Adipocyte (in vitro differentiated cells): ENCODE measurements around the gene POLR2M.

Experiments used
- DNase-seq: peaks from one replicate; pipeline ENCODE4 v3.0.0-alpha.2; 2015; ENCODE audit warnings: low read depth
- H3K27me3 ChIP-seq: replicated peaks from 2 replicates; pipeline ENCODE4 v1.7.0; 2013; ENCODE audit warnings: mild to moderate bottlenecking, low read length, moderate library complexity; ENCODE audit not compliant: control insufficient read depth, insufficient read depth
- H3K36me3 ChIP-seq: 2 replicates; pipeline ENCODE4 v1.7.0; 2013; ENCODE audit warnings: low read length, mild to moderate bottlenecking, moderate library complexity; ENCODE audit not compliant: control insufficient read depth, insufficient read depth, severe bottlenecking
- H3K4me1 ChIP-seq: 2 replicates; pipeline ENCODE4 v1.7.0; 2013; ENCODE audit warnings: mild to moderate bottlenecking, low read length, moderate library complexity; ENCODE audit not compliant: control insufficient read depth, insufficient read depth
- H3K4me3 ChIP-seq: 2 replicates; pipeline ENCODE4 v1.7.0; 2013; ENCODE audit warnings: mild to moderate bottlenecking, low read length, moderate library complexity
- H3K9ac ChIP-seq: 2 replicates; pipeline ENCODE4 v1.7.0; 2013; ENCODE audit warnings: mild to moderate bottlenecking, low read length, moderate library complexity
- H3K9me3 ChIP-seq: 2 replicates; pipeline ENCODE4 v1.7.0; 2013; ENCODE audit warnings: mild to moderate bottlenecking, low read length, moderate library complexity; ENCODE audit not compliant: control insufficient read depth

Gene POLR2M

GRCh38 chr15:57727031-57727430 is 20.5 kb downstream of the POLR2M start:
- peak; percentile 55 for DNase-seq
- Histone ChIP-seq H3K9ac (no peak overlapping the region), H3K9me3 (peaks cover 4% of the 10 kb centered on the region), H3K4me3 (no peak overlapping the region), H3K36me3 (no peaks in the 10 kb centered on the region), H3K4me1 (no peaks in the 10 kb centered on the region), H3K27me3 (no peaks in the 10 kb centered on the region)

GRCh38 chr15:57728436-57728835 is 21.9 kb downstream of the POLR2M start:
- no peak for DNase-seq
- Histone ChIP-seq H3K36me3 (no peaks in the 10 kb centered on the region), H3K4me1 (no peaks in the 10 kb centered on the region), H3K9ac (no peak overlapping the region), H3K27me3 (no peaks in the 10 kb centered on the region), H3K4me3 (no peak overlapping the region), H3K9me3 (peaks cover 4% of the 10 kb centered on the region)

- Histone ChIP-seq H3K4me3 (no peak overlapping the region), H3K36me3 (no peaks in the 10 kb centered on the region), H3K4me1 (no peaks in the 10 kb centered on the region), H3K27me3 (no peaks in the 10 kb centered on the region), H3K9me3 (no peaks in the 10 kb centered on the region), H3K9ac (no peak overlapping the region)
- no peak for DNase-seq
Observed at GRCh38 chr15:57730876-57731275, 24.4 kb downstream of the POLR2M start.

DNA sequence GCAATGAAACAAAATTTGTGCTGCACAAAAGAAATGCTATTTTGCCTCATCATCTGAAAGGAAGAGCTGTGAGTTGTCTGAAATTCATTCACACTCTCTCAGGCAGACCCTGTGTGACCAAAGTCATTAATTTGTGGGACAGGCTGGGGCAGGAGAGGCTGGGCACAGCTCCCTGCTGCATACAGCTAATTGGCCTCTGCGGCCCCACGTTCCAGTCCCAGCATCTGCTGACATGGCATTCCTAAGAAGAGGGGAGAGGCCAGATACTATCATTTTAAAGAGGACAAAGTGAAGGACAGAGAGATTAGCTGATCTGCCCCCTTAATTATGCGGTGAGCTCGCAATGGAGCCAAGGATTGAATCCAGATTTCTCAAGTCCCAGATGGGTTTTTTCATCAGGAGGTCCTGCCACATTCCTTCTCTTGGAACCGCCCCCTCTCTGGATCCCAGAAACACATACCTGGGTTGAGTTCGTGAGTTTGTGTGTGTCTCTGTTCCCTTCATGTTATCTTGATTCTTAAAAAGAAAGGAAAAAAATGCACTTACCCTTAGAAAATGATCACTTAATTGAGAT is 25.1 kb downstream of the POLR2M start:
- Histone ChIP-seq H3K36me3 (no peaks in the 10 kb centered on the region), H3K4me3 (no peak overlapping the region), H3K27me3 (no peaks in the 10 kb centered on the region), H3K4me1 (no peaks in the 10 kb centered on the region), H3K9ac (no peak overlapping the region), H3K9me3 (peaks cover under 1% of the 10 kb centered on the region)
- DNase-seq = no peak

DNA sequence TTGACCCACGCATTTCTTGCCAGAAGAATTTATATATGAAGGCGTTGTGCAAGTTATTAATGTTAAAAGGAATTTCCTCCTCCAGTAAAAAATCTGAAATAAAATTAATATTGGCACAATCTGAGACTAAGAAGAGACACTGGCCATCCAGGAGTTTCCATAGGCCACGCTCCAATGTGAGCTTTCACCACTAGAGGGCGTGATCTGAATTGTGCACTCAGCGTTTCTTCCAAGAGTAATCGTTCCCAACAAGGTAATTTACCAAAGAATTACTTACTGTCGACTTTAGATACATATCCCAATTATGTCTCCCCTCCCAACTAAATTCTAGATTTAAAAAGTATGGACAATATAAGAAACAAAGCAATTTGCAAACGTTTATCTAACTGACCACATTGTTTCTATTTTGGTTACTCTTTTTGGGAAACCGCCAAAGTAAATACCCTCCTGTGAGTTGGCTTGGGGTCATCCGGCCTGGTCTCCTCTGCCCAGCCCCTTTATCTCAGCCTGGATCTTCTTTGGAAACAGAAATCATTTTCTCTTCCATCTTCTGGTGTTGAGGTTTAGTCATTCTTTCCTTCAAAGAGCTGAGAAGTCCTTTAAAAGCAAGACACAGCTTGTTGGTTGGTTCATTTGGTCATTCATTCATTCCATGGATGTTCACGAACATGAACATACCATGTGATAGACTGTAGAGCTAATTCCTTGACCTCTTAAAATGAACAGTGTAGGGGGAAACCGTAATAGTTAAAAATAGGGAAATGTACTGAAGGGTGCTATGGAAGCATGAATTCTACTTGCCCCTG is 26.2 kb downstream of the POLR2M start:
- Histone ChIP-seq H3K9me3 (peaks cover 4% of the 10 kb centered on the region), H3K4me3 (no peak overlapping the region), H3K36me3 (no peaks in the 10 kb centered on the region), H3K27me3 (no peaks in the 10 kb centered on the region), H3K9ac (no peak overlapping the region), H3K4me1 (no peaks in the 10 kb centered on the region)
- peak; percentile 73 for DNase-seq

GRCh38 chr15:57734860-57735259 is 28.3 kb downstream of the POLR2M start:
- Histone ChIP-seq H3K4me3 (no peak overlapping the region), H3K27me3 (no peaks in the 10 kb centered on the region), H3K36me3 (no peaks in the 10 kb centered on the region), H3K4me1 (no peaks in the 10 kb centered on the region), H3K9ac (no peak overlapping the region), H3K9me3 (peaks cover 4% of the 10 kb centered on the region)
- peak; percentile 24 for DNase-seq

DNA sequence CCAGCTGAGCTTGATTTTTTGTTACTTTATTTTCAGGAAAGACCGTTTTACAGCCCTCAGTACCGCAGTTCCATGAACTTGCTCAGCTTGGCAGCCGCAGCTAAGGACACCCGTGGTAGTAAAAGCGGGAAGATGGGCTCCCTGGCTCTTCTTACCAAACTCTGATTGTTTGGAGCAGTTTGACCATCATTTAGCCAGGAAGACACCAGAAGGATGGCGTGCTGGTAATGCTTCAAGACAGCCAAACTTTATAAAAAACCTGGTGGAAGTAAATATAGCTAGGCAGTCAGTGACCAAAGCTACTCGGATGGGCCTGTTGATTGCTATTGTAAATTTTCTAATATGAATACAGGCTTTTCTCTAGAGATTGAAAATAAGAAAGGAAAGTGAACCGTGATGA is 28.9 kb downstream of the POLR2M start:
- no peak for DNase-seq
- Histone ChIP-seq H3K4me1 (no peaks in the 10 kb centered on the region), H3K9me3 (peaks cover 4% of the 10 kb centered on the region), H3K36me3 (no peaks in the 10 kb centered on the region), H3K9ac (no peak overlapping the region), H3K27me3 (no peaks in the 10 kb centered on the region), H3K4me3 (no peak overlapping the region)

GRCh38 chr15:57735891-57736290 is 29.4 kb downstream of the POLR2M start:
- Histone ChIP-seq H3K9ac (no peak overlapping the region), H3K4me3 (no peak overlapping the region), H3K27me3 (no peaks in the 10 kb centered on the region), H3K9me3 (peaks cover 4% of the 10 kb centered on the region), H3K36me3 (no peaks in the 10 kb centered on the region), H3K4me1 (no peaks in the 10 kb centered on the region)
- DNase-seq = no peak

DNA sequence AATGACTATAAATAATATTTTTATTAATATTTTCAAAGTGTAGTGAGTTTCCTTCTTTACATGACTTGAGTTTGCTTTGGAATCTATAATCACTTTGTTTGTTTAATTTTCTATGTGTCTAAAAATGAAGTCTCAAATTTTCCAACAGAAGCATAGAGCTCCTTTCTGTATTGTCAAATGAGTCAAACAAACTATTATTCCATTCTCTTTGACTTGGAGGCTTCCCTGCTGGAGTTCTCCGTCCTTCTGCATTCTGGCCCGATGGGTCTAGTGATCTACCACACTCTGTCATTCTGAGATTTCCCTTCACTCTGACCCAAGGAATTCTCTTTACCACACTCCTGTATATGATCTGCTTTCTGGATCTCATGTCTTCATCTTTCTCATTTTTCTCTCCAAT is 30.1 kb downstream of the POLR2M start:
- Histone ChIP-seq H3K9me3 (peaks cover 4% of the 10 kb centered on the region), H3K36me3 (no peaks in the 10 kb centered on the region), H3K27me3 (no peaks in the 10 kb centered on the region), H3K4me3 (no peak overlapping the region), H3K9ac (no peak overlapping the region), H3K4me1 (no peaks in the 10 kb centered on the region)
- DNase-seq = no peak

DNA sequence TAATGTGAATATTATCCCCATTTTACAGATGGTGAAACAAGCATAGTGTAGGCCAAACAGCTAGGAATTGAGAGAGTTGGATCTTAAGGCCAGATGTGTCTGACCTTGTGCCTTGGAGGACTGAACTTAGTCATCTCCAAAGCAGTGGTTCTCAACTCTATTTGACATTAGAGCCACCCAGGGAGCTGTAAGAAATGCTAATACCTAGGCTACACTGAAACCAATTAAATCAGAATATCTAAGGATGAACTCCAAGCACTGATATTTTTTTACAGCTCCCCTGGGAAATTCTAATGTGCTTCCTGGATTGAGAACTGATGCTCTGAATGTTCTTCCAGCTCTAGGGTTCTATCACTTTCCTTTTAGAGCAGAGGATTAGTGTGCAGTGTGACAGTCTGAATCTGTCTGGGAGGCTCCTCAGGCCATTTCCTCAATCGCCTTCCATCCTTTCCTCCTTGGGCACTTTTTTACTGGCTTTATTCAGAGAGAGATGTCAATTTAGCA is 32.3 kb downstream of the POLR2M start:
- DNase-seq = no peak
- H3K9me3 ChIP-seq = peaks cover 4% of the 10 kb centered on the region
- no peak overlapping the region for H3K4me3 ChIP-seq
- H3K36me3 ChIP-seq = no peaks in the 10 kb centered on the region
- no peak overlapping the region for H3K9ac ChIP-seq
- no peaks in the 10 kb centered on the region for H3K4me1 ChIP-seq
- H3K27me3 ChIP-seq = no peaks in the 10 kb centered on the region

DNA sequence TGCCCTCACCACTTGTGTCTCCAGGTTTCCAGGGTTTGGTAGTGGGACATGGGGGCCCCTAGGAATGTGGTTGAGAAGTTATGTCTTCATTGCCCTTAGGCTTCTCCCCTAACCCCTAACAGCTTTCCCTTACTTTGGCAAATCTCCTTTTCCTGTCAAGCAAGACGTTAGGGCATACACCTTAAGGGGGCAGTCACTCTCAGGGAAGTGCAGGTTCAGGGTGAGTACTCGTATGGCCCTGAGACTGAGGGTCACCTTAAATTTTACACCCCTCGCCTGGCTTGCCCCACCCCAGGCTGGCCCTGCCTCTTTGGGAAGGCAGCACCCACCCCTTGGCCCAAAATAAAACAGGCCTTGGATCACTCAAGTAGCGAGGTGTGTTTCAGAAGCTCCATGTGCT is 33.5 kb downstream of the POLR2M start:
- H3K4me1 ChIP-seq = no peaks in the 10 kb centered on the region
- no peaks in the 10 kb centered on the region for H3K36me3 ChIP-seq
- no peak overlapping the region for H3K4me3 ChIP-seq
- DNase-seq = no peak
- no peak overlapping the region for H3K9ac ChIP-seq
- peaks cover 4% of the 10 kb centered on the region for H3K9me3 ChIP-seq
- no peaks in the 10 kb centered on the region for H3K27me3 ChIP-seq
